ENCODE results near the gene PRKAG2.
"Not testable (repeated sequence)": the region's sequence is repeated elsewhere in the genome, so short reads cannot be mapped to it uniquely, and the experiment has no call there.

DNA sequence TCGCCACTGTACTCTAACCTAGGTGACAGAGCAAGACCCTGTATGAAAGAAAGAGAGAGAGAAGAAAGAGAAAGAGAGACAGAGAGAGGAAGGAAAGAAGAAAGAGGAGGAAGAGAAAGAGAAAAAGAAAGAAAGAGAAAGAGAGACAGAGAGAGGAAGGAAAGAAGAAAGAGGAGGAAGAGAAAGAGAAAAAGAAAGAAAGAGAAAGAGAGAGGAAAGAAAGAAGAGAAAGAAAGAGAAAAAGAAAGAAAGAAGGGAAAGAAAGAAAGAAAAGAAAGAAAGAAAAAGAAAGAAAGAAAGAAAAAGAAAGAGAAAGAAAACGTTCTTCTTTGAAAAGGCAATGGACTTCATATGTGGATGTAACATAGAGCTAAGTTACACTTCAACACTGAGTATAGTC, 340.7 kb downstream of the PRKAG2 start:
- TF ChIP-seq, protein P1, sequence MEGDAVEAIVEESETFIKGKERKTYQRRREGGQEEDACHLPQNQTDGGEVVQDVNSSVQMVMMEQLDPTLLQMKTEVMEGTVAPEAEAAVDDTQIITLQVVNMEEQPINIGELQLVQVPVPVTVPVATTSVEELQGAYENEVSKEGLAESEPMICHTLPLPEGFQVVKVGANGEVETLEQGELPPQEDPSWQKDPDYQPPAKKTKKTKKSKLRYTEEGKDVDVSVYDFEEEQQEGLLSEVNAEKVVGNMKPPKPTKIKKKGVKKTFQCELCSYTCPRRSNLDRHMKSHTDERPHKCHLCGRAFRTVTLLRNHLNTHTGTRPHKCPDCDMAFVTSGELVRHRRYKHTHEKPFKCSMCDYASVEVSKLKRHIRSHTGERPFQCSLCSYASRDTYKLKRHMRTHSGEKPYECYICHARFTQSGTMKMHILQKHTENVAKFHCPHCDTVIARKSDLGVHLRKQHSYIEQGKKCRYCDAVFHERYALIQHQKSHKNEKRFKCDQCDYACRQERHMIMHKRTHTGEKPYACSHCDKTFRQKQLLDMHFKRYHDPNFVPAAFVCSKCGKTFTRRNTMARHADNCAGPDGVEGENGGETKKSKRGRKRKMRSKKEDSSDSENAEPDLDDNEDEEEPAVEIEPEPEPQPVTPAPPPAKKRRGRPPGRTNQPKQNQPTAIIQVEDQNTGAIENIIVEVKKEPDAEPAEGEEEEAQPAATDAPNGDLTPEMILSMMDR (IDR thresholded peaks at IDR 0.05; ENCODE audit: low read depth, low read length, missing input control) = not testable (repeated sequence)
- TF ChIP-seq, protein P2, sequence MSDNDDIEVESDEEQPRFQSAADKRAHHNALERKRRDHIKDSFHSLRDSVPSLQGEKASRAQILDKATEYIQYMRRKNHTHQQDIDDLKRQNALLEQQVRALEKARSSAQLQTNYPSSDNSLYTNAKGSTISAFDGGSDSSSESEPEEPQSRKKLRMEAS (IDR thresholded peaks at IDR 0.05) = not testable (repeated sequence)
- TF ChIP-seq TAF1 (conservative IDR thresholded peaks at IDR 0.05) = not testable (repeated sequence)
